Measurements from ENCODE around the gene HMX2.

The HMX2 gene

DNA sequence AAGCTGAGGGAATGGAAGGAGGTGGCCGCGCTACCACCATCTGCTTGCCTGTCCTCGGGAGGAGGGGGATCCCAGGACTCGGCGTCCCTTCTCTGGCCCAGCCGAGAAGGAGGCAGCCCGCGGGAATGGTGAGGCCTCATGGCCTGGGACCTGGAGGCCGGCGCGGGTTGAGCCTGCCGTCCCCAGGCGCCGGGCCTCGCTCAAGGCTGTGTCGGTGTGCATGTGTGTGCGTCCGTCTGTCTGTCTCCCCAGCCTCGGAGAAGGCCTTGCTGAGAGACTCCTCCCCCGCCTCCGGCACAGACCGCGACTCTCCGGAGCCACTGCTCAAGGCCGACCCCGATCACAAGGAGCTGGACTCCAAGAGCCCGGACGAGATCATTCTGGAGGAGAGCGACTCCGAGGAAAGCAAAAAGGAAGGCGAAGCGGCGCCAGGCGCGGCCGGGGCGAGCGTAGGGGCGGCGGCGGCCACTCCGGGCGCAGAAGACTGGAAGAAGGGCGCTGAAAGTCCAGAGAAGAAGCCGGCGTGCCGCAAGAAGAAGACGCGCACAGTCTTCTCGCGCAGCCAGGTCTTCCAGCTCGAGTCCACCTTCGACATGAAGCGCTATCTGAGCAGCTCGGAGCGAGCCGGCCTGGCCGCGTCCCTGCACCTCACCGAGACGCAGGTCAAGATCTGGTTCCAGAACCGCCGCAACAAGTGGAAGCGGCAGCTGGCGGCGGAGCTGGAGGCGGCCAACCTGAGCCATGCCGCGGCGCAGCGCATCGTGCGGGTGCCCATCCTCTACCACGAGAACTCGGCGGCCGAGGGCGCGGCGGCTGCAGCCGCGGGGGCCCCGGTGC is 10.9 kb upstream of the HMX2 start:
- in situ Hi-C loops (cut with MboI; ENCODE audit: low sequenced_read_pairs) = loop anchor here (10.0 kb wide), 1 partner anchor 418 kb away; no protein-coding TSS in a partner anchor

DNA sequence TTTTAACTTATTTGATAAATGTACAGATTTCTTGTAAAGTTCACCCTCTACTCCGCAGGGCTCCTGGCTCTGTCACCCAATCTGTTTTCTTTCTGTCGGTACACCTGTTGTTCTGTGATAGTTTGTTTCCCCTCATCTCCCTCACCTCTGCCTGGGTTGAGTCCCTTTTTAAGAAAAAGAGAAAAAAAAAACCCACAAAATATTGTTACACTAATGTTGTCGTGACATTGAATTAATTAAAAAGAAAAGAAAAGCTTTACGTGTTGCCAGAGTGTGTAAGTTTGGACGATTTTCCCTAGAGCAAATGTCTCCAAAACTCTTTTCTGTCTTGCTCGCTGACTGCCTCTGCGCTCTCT is 8.8 kb upstream of the HMX2 start:
- in situ Hi-C loops (cut with MboI; ENCODE audit: low sequenced_read_pairs) = loop anchor here (10.0 kb wide), 1 partner anchor 416 kb away; no protein-coding TSS in a partner anchor

DNA sequence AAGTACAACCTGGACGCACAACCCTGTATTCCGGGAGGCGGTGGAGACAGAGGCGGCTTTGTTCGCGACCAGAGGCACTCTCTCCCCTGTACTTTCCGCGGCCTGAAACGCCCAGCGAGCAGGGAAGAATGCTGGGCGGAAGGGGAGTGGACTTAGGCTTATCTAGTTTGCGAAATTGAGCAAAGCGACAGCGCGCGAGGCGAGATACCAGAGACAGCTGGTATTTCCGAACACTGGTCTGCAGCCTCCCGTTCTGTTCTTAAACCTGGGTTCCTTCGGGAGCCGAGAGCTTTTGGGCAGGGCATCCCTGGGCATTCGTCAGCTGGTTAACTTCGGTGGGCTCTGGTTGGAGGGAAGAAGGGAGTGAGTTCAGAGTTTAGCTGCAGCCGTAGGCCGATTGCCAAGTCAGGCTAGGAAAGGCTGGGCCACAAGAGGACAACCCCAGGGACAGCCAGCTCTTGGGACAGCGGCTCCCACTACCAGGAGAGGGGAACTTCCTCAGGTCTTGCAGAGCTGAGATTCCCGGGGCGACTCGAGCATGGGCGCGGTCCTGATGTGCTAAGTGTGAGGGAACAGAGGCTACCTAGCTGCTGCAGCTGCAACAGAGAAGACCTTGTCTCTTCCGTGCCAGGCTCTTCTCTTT is 8.3 kb upstream of the HMX2 start:
- in situ Hi-C loops (cut with MboI; ENCODE audit: low sequenced_read_pairs) = loop anchor here (10.0 kb wide), 1 partner anchor 415 kb away; no protein-coding TSS in a partner anchor

DNA sequence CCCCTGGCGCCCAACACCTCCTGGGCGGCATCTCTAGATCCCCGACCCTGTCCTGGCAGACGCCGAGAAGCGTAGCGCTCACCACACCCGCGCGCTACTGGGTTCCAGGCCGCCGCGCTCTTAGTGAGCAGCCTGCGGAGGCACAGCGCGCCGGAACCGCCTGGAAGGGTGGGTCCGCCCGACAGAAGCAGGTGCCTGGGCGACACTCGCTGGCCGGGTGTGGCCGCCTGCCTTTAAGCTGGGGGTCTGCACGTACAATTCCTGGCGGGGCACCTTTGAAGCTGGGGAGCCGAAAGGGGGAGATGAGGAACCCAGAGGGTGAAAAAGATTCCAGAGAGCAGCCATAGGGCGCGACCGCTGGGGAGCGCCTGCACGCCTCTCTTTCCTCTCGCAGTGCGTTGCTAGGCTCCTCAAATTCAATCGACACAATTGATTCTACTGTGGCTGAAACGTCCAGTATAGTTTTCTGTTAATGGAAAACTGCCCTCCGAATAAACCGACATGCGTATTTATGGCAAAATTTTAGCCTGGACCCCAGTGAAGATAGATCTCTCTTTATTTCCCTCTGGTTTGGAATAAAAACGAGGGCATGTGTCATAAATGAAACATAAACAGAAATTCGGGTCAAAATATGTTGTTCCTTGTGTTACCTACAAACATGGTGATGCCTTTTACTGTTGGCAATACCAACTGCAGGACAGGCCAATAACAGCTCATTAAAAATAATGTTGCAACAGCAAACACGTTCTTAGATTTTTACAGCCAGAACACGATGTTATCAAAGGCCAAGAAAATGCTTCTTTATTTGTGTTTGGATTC is 7.6 kb upstream of the HMX2 start:
- in situ Hi-C loops (cut with MboI; ENCODE audit: low sequenced_read_pairs) = no loop called here

DNA sequence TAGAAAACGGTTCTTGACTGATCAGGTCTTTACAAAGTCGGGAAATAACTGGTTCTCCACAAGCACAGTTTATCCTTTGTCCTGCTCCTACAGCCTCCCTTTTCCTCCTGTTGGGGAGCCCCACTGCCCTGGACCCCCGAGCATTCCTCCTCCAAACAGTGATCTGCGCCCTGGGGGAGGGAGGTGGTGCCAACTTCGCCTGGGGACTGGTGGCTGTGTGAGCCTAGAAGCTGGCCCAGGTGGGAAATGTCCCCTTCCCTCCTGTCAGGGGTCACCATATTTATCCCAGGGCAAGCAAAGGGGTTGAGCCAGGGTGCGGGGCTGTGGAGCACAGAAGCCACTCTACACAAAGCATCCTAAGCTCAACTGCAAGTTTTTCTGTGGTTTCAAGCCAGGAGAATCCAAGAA is 6.9 kb upstream of the HMX2 start:
- in situ Hi-C loops (cut with MboI; ENCODE audit: low sequenced_read_pairs) = no loop called here

DNA sequence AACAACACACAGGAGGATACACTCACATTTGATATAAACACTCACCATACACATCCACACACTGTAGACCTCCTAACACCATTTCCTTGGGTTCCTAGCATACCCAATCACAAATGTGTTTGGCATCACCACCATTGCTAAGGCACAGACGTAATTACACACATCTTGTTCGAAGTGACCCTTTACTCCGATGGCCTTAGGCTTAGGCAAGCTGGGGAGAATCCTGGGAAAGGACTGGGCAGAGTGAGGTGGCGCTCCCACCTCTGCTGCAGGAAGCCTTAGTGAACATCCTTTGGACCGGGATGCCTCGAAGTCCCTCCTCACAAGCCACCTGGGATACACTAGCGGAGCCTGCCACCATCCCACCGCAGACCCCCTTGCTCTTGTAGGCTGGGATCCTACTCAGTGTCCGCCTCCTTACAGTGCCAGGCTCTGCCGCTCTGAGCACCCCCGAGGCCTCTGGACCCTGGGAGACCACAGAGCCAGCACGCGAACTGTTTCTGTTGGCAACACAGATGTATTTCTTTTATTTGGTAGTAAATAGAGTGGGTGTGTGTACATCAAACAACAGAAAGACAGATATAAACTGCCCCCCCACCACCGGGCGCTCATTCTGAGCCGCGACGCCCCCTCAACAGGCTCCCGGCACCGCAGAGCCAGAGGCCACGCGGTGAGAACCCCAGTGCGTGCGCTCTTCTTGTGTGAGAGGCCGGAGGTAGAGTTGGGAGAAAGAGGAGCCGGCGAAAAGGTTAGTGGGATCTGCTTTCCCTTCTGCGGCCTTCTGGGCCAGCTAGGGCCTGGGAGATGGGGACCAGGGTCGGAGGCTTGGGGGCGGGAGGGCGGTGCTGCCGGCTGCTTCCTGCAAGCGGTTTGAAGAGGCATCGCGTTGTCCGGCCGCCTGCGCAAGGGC is 5.9 kb upstream of the HMX2 start:
- in situ Hi-C loops (cut with MboI; ENCODE audit: low sequenced_read_pairs) = no loop called here

DNA sequence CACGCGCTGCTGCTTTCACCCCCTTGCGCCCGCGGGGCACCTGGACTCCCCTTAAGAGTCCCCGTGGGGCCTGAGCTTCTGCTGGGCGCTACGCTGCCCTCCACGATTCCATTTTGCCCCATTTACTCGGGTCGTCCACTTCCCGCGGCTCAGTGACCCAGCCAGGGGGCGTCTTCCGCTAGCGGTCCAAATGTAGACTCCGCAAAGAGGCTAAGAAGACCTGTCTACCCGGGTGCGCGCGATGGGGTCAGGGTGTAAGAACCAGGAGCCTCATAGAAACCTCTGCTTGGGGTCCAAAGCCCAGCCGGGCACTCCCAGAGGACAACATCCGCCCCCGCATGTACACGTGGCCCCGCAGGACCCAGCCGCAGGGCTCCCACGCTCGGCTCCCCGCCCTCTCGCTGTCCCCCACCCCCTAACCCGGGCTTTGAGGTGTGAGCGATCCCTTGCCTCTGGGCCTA is 5.2 kb upstream of the HMX2 start:
- in situ Hi-C loops (cut with MboI; ENCODE audit: low sequenced_read_pairs) = no loop called here

GRCh38 chr10:123143162-123143824 is 4.6 kb upstream of the HMX2 start:
- in situ Hi-C loops (cut with MboI; ENCODE audit: low sequenced_read_pairs) = no loop called here

DNA sequence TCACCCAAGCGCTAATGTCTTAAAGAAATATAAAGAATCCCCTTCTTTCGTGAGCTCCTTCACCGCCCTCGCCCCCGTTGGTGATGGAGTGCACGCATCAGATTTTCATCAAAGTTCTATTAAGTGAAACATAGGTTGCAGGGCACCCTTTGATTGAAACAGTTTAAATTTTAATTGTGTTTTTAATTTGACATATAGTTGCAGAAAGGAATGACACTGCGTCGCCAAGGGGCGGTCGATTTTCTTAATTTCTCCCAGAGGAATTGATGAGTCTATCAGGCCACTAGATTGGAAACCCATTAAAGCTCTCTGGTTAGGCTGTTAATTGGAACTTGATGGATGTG is 4.1 kb upstream of the HMX2 start:
- in situ Hi-C loops (cut with MboI; ENCODE audit: low sequenced_read_pairs) = no loop called here

DNA sequence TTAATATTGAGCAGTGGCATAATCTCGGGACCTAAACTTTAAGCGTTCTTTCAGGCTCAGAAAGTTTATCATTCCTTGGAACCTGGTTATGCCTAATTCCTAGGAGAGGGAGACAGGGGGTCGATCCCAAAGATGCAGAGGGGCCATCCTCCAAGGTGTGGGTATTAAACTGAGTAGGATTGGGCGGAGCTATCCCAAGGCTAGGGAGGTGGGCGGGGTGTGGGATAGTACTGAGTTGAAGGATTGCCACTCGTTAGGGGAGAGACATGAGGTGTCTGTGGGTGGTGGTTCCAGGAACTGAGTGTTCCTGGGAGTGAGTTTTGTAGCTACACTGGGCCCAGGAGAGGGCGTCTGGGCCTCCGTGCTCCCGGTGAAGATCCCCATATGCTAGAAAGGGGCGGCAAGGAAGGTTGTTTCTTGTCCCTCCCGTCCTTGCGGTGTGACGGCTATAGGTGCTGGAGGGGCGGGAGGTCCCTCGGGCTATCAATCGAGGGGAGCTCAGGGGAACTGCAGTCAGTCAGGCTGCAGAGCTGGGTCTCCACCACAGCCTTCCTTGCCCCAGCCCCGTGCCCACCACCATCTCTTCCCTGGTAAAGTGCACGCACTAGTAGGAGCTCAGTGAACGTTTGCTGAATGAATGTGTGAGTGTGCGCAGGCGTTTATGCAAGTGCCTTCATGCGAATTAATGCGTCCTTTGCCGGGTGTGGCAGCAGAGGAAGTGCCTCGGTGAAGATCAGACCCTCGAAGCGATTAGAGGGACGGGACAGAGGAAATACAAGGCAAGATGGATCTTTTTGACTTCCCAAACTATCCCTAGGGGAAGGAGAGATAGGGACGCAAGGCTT is 3.0 kb upstream of the HMX2 start:
- in situ Hi-C loops (cut with MboI; ENCODE audit: low sequenced_read_pairs) = no loop called here

- in situ Hi-C loops (cut with MboI; ENCODE audit: low sequenced_read_pairs) = no loop called here
Measured at GRCh38 chr10:123145542-123146012, 2.4 kb upstream of the HMX2 start.

- in situ Hi-C loops (cut with MboI; ENCODE audit: low sequenced_read_pairs) = no loop called here
Measured at GRCh38 chr10:123146013-123146893, 1.7 kb upstream of the HMX2 start.

DNA sequence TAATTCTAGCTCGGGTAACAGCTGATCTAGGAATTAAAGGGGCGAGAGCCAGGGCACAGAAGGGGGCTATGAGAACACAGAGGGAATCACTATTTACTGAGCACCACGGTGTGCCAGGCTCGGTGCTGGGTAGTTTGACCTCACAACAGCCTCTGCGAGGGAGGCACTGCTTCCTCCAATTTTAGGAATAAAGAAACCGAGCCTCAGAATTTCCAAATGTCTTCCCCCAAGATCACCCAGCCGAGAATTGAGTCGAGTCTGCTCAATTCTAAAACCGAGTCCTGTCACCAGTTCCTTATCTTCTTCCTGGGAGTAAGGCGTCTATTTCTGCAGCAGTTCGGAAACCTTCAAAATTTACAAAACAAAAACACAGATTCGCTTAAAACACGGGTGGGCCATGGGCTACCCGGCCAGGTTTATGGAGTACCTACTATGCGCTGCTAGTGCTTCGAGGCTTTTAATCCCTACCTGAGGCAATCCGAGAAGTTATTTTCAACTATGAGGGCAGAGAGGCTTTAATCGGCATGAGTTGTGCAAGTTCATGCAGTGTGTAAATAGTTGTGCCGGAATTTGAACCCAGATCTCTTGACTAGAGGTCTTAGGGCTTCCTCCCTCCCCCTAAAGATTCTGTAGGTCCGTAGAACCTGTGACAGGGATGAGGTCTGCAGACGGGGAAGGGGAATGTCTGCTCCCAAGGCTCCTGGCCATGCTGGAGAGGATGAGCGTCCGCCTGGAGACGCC is 872 bp upstream of the HMX2 start:
- in situ Hi-C loops (cut with MboI; ENCODE audit: low sequenced_read_pairs) = no loop called here

- in situ Hi-C loops (cut with MboI; ENCODE audit: low sequenced_read_pairs) = no loop called here
Measured at GRCh38 chr10:123148414-123149161, 652 bp downstream of the HMX2 start.

GRCh38 chr10:123149162-123149567 is 1.2 kb downstream of the HMX2 start:
- in situ Hi-C loops (cut with MboI; ENCODE audit: low sequenced_read_pairs) = no loop called here

DNA sequence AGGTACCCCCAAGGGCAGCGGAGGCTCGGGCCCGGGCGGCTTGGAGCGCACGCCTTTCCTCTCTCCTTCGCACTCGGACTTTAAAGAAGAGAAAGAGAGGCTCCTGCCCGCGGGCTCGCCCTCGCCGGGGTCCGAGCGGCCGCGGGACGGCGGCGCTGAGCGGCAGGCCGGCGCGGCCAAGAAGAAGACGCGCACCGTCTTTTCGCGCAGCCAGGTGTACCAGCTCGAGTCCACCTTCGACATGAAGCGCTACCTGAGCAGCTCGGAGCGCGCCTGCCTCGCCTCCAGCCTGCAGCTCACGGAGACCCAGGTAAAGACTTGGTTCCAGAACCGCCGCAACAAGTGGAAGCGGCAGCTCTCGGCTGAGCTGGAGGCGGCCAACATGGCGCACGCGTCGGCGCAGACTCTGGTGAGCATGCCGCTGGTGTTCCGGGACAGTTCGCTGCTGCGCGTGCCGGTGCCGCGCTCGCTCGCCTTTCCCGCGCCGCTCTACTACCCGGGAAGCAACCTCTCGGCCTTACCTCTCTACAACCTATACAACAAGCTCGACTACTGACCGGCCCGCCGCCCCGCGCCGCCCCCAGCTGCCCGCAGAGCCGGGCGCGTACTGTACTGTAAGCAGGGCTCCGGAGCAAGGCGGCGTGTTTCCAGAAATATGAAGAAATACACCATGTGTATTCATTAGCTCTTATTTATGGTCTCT is 1.8 kb downstream of the HMX2 start:
- in situ Hi-C loops (cut with MboI; ENCODE audit: low sequenced_read_pairs) = no loop called here
